GM19467 (cell line): ENCODE measurements around the gene MARCHF4.

Source experiments
- ATAC-seq: cut with Tn5 transposase; IDR thresholded peaks from one replicate; pipeline ENCODE4 v1.9.1; 2021; ENCODE audit warnings: mild to moderate bottlenecking, moderate library complexity; ENCODE audit not compliant: unreplicated experiment

MARCHF4 gene, protein sequence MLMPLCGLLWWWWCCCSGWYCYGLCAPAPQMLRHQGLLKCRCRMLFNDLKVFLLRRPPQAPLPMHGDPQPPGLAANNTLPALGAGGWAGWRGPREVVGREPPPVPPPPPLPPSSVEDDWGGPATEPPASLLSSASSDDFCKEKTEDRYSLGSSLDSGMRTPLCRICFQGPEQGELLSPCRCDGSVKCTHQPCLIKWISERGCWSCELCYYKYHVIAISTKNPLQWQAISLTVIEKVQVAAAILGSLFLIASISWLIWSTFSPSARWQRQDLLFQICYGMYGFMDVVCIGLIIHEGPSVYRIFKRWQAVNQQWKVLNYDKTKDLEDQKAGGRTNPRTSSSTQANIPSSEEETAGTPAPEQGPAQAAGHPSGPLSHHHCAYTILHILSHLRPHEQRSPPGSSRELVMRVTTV

DNA sequence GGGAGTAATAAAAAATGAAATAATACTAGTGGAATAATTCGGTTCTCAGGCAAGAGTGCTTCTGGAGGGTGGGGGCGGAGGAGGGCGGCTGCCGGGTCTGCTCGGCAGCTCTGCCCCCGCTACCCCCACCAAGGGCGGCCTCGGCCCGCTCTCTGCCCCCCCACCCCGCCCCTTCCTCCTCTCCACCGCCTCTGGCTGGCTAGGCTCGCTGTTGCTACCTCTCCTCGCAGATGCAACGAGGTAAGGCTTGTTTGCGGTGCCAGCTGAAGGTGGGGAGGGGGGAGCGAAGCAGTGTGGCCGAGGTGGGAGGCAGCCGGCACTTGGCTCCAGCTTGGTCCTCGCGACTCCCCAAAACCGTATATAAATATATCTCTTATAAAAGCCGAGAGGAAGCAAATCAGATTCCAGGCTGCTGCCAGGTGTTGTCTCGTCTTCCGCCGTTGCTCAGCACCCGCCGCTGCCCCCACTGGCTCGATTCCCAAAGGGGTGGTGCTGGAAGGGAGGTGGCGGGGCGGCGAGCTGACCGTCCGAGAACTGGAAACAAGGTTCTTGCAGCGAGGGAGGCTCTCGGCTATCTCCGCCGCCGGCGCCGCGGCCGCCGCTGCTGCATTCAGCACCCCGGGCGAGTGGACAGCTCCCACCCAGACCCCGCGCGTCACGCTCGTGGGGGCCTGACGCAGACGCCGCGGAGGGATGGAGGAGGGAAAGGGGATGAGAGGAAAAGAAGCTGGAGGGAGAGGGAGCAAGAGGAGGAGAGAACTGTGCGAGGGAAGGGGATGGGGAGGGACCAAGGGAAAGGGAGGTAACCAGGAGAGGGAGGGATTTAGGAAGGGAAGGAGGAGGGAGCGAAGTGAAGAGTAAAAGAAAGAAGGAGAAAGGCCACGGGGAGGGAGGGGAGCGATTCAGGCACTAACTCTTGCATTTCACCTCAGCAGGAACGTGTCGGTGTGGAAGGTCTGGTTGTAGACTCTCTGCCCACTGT, at the start of gene MARCHF4:
TSS of gene MARCHF4 (minus strand) at position 763 of the 982 bp plus-strand sequence. CDS start 2,223 bp downstream, outside the sequence.
- no peak for ATAC-seq

DNA sequence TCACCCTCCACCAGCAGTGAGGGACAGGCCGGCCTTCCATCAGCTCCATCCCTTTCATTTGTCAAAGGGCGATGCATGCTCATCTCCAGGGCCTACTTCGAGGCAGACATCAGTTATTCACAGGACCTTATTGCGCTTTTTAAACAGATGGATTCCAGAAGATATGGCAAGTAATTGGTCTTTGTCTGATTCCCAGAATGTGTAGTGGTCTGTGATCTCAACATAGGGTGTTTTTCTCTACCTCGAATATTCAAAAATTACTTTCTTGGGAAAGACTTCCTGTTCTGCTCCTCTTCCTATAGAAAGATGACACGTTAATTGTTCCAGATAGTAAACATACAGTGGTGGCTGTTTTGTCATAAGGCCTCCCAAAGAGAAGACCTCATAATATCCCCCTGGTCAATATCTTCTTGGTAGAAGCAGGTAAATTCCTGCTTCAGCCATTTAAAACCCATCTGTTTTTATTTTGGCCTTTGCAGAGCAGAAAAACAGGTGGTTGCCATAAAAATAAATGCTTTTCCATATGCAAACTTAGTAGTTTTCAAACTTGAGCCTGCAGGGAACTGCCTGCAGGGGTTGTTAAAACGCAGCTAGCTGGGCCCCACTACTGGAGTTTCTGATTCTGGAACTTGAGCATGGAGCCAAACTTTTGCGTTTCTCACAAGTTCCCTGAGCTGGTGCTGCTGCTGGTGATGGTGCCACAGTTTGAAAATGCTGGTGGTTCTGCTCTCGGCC, 48.3 kb upstream of the MARCHF4 start:
- ATAC-seq, result no peak

DNA sequence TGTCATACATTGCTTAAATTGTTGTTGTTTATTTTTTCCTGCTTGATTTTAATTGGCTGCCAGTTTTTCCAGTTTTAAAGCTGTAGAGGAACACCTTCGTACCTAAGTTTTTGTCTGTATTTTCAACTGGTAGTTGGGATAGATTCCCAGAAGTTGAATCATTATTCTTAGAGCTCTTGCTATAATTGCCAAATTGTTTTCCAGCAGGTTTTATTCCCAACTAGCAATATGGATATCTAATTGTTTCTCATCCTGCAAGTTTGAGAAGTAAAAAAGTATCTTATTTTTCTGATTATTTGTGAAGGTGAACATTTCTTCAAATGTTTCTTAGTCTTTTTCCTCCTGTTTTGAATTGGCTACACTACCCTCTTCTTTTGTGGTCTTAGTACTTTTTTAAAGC, 46.7 kb upstream of the MARCHF4 start:
- ATAC-seq, result no peak

DNA sequence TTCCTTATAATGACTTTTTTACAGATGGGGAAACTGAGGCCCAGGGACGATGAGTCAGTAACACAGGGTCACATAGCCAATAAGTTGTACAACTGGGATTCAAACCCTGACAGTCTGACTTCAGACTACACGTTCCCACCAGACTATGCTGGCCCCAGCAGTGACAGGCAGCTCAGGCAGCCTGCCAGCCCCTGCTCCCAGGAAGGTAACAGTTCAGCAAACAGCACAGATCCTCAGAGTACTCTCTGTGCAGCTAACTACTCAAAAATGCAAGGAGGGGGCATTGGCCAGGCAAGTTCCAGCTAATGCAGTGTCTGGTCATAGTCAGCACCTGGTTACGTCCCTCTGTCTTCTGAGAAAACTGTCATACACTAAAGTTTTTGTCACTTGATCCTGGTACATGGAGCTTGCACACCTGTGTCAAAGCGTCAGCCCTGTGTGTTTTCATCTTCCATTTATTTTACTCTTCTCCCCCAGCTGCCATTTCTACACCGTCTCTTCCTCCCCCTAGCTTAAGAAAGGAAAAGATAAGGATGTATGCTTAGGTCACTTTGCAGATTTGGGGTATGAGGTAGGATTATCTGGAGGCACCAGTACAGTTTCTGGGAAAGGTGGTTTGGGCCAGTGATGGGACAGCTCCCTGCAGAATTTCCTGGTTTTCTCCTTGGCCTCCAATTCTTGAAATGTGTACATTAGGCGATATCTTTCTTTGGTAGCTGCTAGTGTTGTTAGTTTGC, 44.5 kb upstream of the MARCHF4 start:
- no peak for ATAC-seq

DNA sequence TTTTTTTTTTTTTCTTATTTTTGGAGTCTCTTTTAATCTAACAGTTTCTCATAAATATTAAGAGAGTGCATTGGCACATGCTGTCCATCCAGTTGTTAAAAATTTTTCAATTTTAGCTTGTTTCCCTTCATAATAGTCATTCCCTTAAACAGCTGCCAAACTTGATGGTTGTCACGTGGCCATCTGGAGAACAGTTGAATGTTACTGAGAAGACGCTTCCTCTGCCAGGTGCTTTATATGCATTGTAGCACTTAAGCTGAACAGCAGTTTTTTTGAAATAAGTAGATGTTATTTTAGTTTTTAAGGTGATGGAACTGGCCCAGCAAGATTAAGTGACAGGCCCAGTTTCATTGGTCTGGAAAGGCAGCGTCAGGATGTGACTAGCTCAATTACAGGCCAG, 43.3 kb upstream of the MARCHF4 start:
- no peak for ATAC-seq

DNA sequence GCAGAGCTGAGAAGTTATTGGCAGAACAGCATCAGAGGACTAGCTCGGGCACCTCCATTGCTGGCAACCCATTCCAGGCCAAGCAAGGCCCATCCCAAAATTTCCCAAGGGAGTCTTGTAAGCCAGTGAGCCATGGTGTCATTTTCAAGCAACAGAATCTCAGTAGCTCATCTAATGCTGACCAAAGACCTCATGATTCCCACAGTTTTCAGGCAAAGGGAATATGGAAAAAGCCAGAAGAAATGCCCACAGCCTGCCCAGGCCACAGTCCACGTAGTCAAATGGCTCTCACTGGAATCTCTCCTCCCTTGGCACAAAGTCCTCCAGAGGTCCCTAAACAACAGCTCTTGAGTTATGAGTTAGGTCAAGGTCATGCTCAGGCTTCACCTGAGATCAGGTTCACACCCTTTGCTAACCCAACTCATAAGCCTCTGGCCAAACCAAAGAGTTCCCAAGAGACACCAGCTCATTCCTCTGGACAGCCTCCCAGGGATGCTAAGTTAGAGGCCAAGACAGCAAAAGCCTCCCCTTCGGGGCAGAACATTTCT, 42.6 kb upstream of the MARCHF4 start:
- ATAC-seq, result no peak

DNA sequence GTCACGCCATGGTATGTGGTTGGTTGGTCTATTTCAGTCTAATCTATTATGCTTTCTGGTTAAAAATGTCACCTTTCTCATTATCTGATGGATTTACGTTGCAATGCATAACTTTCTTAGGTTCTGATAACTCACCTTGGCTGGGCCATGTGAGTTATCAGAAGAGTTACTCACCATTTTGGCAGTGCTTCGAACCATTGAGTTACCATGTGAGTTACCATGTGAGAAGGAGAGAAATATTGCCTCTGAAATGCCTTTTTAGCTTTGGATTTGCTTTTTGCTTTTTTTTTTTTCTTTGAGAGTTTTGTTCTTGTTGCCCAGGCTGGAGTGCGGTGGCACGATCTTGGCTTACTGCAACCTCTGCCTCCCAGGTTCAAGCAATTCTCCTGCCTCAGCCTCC, 41.6 kb upstream of the MARCHF4 start:
- ATAC-seq, result no peak

DNA sequence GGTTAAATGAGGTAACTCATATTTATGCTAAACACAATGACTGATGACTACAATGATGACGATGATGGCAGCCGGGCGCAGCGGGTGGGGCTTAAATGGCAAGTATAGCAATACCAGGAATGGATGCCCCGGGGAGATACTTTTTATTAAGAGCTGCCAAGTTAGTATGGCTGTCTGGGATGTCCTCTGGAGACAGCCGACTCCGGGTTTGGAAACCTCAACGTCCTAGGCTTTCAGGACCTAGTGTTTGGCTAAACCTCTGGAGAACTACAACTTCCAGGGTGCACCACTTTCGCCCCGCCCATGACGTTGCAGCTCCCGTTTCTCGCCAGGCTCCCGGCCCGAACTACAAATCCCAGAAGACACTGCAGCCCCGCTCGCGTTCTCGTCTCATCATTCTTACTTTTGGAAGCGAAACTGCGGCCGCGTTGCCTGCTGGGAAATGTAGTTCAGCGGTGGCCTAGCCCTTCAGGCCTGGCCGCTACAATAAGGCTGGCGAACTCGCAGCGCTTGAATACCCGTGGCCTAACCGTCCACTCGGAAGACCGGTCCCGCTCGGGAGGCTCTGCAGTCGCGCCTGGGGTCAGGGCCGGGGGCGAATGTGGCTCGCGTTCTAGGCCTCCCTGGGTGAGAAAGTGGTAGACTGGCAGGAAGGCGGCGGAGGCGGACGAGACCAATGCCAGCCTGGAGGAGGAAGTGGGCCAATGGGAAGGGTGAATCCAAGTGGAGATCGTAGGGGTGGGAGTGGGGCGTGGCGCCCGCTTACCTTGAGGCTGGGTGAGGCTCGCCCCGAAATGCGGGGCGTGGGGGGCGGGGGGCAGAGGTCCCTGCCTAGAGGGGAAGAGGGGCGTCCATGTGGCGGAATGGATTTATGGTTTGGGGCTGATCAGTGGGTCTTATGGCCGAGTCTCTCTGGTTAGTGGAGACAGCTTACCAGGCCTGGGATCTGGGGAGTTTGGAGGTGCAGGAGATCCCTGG, 40.0 kb upstream of the MARCHF4 start, which contains the start of gene SMARCAL1:
TSS of gene SMARCAL1 (plus strand) at position 463 of the 978 bp plus-strand sequence. CDS start 2,221 bp downstream, outside the sequence.
- ATAC-seq, result peak; percentile 92

DNA sequence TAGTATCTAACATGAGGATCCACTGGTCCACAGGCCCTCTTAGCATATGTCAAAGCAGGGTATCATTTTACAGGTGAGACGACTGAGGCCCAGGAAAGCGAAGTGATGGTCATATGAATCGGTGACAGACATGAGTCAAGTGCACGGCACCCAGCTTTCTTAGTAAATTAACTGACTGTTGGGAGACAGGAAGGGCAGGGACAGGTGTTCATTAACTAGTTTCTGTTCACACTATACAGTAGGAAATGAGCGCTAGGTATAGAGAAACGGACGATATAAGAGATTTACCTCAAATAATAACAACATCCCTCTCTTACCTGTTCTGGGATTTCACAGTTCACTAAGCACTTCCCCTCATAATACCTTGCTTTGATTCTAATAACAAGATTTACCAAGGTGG, 38.3 kb upstream of the MARCHF4 start:
- peak; percentile 30 for ATAC-seq

DNA sequence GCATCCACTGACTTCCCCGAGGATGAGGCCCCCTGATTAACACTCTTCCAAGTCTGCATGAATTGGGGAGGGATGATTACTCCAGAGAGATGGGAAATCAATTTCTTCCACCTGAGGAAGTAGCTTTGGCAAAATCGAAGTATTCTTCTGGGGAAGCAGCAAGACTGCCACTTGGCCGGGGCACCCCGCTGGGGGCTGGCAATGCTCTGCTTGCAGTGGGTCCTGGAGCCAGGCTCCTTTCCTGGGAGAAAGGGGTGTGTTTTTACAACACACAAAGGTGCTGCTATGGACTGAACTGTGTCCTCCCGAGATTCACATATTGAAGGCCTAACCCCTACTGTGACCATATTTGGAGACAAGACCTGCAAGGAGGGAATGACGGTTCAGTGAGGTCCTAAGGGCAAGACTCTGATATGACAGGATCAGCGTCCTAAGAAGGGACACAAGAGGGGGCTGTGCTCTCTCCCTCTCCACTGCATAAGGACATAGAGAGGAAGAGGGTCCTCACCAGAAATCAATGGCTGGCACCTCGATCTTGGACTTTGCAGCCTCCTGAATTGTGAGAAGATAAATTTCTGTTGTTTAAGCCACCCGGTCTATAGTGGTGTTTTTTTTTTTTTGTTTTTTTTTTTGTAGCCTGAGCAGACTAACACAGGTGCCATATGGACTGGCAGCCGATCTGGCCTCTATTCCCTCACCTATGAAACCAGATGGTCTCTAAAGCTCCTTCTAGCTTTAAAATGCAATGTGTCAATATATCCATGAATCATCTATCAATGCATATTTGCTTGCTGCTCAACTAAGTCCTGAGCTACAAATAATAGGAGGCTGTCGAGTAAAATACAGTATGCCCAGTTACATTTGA, 36.4 kb upstream of the MARCHF4 start:
- ATAC-seq, result no peak

DNA sequence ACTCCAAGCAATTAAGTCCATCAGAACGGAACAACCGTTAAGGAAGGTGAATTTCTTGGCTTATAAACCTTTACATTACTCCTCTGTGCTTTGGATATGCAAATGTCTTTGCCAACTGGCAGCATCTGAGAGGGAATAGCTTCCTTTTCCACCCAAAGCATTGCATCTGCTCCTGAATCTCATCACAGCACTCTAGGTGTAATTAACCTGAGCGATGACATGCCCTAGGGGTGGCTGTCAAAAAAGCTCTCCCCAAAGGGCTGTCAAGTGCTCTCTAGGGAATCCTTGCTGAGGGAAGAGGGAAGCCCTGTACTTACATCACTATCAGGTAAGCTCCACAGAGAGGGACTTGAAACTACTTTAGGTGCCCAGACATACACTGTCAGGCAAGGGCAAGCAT, 34.5 kb upstream of the MARCHF4 start:
- ATAC-seq, result no peak

DNA sequence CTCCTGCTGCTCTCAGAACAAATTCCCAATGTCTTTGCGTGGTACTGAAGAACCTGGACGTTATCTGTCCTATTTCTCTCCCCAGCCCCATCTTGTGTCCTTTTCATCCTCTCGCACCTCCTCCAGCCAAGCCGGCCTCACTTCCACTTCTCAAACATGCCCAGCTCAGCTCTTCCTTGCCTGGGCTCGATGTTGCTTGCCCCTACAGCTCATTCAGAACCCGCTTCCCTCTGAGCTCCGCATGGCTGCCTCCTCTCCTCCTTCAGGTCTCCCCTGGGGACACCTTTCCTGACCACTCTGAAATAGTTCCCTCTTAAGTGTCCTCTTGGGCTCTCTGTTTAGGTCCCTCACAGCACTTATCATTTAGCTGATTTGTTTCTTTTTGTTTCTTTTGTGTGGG, 33.3 kb upstream of the MARCHF4 start:
- ATAC-seq, result no peak

DNA sequence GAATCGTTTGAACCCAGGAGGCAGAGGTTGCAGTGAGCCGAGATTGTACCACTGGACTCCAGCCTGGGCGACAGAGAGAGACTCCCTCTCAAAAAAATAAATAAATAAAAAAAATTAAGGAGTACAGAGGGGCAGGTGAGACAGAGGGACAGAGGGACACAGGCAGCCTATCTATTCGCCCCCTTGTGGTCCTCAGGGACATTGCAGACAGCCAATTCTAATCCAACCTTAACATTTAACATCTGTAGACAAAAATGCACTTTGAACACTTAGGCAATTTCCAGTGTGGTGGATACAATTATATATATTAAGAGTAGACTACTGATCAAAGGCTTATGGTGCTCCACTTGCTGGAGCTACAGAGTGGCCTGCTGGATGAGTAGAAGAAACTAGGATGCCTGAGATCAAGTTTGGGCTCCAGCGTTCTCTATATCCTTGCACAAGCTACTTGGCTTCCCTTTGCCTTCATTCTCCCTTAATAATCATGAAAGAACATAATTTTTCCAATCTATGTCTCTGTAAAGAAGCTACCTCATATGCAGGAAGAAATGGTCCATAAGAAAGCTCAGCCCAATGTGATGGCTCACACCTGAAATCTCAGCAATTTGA, 31.8 kb upstream of the MARCHF4 start:
- ATAC-seq, result no peak

DNA sequence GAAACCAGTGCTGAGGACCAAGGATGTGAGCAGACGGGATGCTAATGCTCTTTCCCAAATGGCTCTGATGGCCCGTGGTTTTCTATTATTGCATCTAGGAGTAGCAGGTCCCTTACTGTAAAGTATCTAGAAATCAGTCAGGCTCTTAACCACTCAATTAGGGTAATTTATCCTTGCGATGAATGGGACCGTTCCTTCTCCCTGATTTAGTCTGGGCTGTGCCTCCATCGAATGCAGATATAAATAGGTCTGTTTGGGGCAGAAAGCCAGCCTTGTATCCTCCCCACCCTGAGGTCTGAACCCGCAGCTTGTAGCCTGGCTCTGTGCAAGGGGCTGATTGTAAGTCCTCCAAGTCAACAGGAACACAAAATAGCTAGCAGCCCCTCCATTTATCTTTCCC, 30.5 kb upstream of the MARCHF4 start:
- no peak for ATAC-seq

DNA sequence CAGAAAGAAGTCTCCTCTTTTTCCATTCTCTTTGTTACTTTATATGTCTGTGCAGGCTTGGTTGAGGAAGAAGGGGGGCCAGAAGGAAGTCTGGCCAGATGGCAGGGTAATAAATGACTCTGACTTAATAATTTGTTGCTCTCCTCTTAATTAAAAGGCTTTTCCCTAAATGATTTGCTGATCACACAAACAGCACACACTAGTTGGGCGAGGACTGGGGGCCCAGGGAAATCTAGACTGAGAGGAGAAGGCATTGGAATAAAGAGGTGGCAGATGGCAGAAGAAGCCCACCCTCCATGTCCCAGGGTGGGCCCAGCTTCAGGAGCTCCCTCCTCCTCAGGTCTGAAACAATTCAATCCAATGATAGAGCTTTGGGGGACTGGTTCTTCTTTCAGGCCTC, 27.3 kb upstream of the MARCHF4 start:
- no peak for ATAC-seq

DNA sequence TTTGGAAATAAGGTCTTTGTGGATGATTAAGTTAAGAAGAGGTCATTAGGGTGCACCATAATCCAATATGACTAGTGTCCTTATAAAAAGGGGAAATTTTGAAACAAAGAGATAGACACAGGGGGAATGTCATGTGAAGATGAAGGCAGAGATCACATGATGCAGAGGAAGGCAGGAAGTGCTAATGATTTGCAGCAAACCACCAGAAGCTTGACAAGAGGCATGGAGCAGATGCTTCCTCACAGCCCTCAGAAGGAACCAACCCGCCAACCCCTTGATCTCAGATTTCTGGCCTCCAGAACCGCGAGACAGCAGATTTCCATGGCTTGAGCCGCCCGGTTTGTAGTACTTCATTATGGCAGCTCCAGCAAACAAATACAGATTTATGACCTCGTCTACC, 22.6 kb upstream of the MARCHF4 start:
- ATAC-seq, result no peak
